Brain microvascular endothelial cell (primary cell): ENCODE data around the gene FAM174A.

Source experiments
- DNase-seq: peaks from one replicate; pipeline ENCODE4 v3.0.0-alpha.2; 2020
- H3K27ac ChIP-seq: fragments of 250-450 bp; sonication (Bioruptor Pico); 2 replicates; pipeline ENCODE4 v1.5.1; 2020; ENCODE audit warnings: mild to moderate bottlenecking, moderate library complexity
- H3K27me3 ChIP-seq: fragments of 250-450 bp; sonication (Bioruptor Pico); replicated peaks from 2 replicates; pipeline ENCODE4 v1.5.1; 2020; ENCODE audit warnings: mild to moderate bottlenecking
- H3K36me3 ChIP-seq: fragments of 250-450 bp; sonication (Bioruptor Pico); replicated peaks from 2 replicates; pipeline ENCODE4 v1.5.1; 2020; ENCODE audit warnings: mild to moderate bottlenecking
- H3K4me3 ChIP-seq: 2 replicates; pipeline ENCODE4 v1.5.1; 2011; ENCODE audit warnings: low read depth, mild to moderate bottlenecking, control low read depth, low read length, moderate library complexity
- in situ Hi-C: cut with HindIII; loops from 2 replicates; pipeline ENCODE4 v1.10.0; 2017; ENCODE audit warnings: low sequenced_read_pairs, low pct_ligation_motif_present
- TF ChIP-seq, protein P1 (sequence below): IDR thresholded peaks from 2 replicates; pipeline ENCODE4 v1.5.1; 2011; ENCODE audit warnings: low read depth, mild to moderate bottlenecking, moderate library complexity, low read length, control low read depth, inconsistent platforms; ENCODE audit errors: missing control alignments

FAM174A gene

DNA sequence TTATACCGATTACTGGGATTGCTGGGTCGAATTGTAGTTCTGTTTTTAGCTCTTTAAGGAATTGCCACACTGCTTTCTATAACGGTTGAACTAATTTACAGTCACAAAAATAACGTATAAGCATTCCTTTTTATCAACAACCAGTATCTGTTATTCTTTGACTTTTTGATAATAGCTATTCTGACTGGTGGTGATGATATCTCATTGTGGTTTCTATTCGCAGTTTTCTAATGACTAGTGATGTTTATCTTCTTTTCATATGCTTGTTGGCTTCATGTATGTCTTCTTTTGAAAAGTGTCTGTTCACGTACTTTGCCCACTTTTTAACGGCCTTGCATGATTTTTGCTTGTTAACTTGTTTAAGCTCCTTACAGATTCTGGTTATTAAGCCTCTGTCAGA lies 74.4 kb downstream of the FAM174A start:
- in situ Hi-C loops, result no loop called here
- Histone ChIP-seq H3K27me3 (no peaks in the 10 kb centered on the region), H3K27ac (no peak overlapping the region), H3K4me3 (no peak overlapping the region), H3K36me3 (no peaks in the 10 kb centered on the region)
- TF ChIP-seq, protein P1, sequence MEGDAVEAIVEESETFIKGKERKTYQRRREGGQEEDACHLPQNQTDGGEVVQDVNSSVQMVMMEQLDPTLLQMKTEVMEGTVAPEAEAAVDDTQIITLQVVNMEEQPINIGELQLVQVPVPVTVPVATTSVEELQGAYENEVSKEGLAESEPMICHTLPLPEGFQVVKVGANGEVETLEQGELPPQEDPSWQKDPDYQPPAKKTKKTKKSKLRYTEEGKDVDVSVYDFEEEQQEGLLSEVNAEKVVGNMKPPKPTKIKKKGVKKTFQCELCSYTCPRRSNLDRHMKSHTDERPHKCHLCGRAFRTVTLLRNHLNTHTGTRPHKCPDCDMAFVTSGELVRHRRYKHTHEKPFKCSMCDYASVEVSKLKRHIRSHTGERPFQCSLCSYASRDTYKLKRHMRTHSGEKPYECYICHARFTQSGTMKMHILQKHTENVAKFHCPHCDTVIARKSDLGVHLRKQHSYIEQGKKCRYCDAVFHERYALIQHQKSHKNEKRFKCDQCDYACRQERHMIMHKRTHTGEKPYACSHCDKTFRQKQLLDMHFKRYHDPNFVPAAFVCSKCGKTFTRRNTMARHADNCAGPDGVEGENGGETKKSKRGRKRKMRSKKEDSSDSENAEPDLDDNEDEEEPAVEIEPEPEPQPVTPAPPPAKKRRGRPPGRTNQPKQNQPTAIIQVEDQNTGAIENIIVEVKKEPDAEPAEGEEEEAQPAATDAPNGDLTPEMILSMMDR, result no peak
- DNase-seq, result no peak

DNA sequence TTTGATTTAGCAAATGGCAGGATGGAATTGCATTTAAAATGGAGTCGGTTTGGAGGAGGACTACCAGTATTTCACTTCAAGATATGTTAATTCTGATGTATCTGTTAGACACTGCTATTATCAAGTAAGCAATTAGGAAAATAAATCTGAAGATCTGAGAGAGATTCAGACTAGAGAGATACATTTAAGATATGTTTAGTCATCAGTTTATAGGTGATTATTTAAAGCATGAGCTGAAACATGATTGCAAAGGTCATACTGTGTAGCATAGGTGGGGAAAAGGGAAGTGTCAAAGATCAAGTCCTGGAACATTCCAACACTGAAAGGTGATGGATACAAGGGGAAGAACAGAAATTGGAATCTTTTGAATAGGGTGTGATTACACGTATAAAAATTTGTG lies 79.1 kb downstream of the FAM174A start:
- in situ Hi-C loops, result no loop called here
- DNase-seq, result no peak

DNA sequence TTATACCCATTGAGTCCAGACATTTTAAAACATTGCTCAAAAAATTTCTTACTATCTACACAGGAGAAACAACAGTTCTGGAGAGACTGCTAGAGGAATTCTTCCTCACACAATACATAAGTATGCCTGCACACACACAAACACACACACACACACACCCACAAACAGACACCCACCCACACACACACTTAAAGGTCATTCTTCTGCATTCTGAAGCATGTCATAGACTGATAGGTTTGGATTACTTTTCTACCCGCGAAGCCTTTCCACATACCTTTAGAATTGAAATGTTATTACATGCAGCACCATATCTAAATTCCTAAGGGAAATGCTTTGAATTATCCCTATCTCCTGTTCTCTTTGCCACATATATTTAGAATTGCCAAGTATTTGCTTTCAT lies 80.2 kb downstream of the FAM174A start:
- TF ChIP-seq, protein P1, result no peak
- DNase-seq, result peak; percentile 23
- H3K36me3 ChIP-seq, result no peaks in the 10 kb centered on the region
- in situ Hi-C loops, result no loop called here
- no peak overlapping the region for H3K27ac ChIP-seq
- H3K27me3 ChIP-seq, result no peaks in the 10 kb centered on the region
- H3K4me3 ChIP-seq, result no peak overlapping the region

More for the DNA sequence above, 79.1 kb downstream of the FAM174A start:
- Histone ChIP-seq H3K27me3 (no peaks in the 10 kb centered on the region), H3K4me3 (no peak overlapping the region), H3K27ac (no peak overlapping the region), H3K36me3 (no peaks in the 10 kb centered on the region)
- TF ChIP-seq, protein P1, result no peak

DNA sequence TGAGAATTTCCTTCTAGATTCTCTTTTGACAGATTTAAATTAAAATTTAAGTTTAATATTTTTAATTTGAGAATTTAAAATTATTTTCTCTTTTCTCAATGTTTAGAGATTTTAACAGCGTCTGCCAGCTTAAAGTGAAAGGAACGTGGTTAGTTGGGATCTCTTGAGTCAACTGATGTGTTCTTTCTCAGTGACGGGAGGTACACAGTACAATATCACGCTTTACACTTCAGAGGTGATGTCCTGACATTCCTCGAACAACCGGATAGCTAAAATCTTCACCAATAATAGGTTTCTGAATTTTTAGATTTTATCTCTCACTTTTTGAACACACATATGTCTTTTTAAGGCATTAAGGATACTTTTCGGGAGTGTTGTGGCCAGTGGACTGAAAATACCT lies 81.1 kb downstream of the FAM174A start:
- DNase-seq, result no peak
- in situ Hi-C loops, result no loop called here
- H3K4me3 ChIP-seq, result no peak overlapping the region
- TF ChIP-seq, protein P1, result no peak
- no peaks in the 10 kb centered on the region for H3K36me3 ChIP-seq
- H3K27ac ChIP-seq, result no peak overlapping the region
- H3K27me3 ChIP-seq, result no peaks in the 10 kb centered on the region

DNA sequence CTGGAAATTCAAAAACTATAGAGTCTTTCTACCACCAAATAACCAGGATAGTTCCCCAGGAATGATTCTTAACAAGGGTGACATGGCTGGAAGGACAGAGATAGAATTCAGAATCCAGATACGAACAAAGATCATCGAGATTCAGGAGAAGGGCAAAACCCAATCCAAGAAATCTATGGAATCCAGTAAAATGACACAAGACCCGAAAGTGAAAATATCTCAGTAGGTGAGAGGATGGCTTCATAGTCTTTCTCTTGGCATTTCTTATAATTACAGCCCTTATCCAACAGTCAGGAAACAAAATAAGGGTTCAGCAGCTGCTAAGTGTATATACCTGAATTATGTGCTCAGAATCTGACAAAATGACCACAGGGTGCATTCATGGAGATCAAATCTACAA lies 81.8 kb downstream of the FAM174A start:
- in situ Hi-C loops, result no loop called here
- Histone ChIP-seq H3K36me3 (no peaks in the 10 kb centered on the region), H3K4me3 (no peak overlapping the region), H3K27me3 (no peaks in the 10 kb centered on the region), H3K27ac (no peak overlapping the region)
- TF ChIP-seq, protein P1, result no peak
- DNase-seq, result no peak

DNA sequence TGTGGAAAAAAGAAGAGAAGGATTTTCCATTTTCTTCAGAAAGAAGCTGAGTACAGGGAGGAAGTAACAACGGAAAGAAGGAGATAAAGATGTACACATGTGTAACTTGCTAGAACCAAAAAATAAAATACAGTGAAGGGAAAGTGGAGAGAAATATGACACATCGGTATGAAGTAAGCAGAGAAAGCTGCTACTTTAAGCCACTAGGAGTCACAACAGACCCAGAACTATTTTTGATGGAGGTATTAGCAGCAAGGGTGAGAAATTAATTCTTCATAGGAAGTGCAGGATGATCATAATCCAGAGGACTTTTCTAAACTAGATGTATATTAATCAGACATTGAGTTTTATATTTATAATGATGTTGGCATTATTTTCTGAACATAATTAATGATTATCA lies 88.5 kb downstream of the FAM174A start:
- TF ChIP-seq, protein P1, result peak; percentile 62
- Histone ChIP-seq H3K27ac (no peak overlapping the region), H3K36me3 (no peaks in the 10 kb centered on the region), H3K27me3 (no peaks in the 10 kb centered on the region), H3K4me3 (no peak overlapping the region)
- DNase-seq, result peak; percentile 38
- in situ Hi-C loops, result no loop called here
